ENCODE results near the gene RBFOX2.
A peak's percentile ranks its signal among the peaks of the same experiment; 100 is the strongest.

RBFOX2 gene

GRCh38 chr22:36068776-36069344, 40.2 kb upstream of the RBFOX2 start:
- TF ChIP-seq CTCF (conservative IDR thresholded peaks at IDR 0.05; ENCODE audit: low read length): no peak
- DNase-seq (ENCODE audit: low read depth): no peak

GRCh38 chr22:36067235-36067558, 38.6 kb upstream of the RBFOX2 start:
- TF ChIP-seq CTCF (conservative IDR thresholded peaks at IDR 0.05; ENCODE audit: low read length): no peak
- no peak for DNase-seq (ENCODE audit: low read depth)
- H3K4me3 ChIP-seq (ENCODE audit: low read length): no peak overlapping the region

More at GRCh38 chr22:36068776-36069344, 40.2 kb upstream of the RBFOX2 start:
- H3K4me3 ChIP-seq (ENCODE audit: low read length): no peak overlapping the region

GRCh38 chr22:36065775-36066544, 37.3 kb upstream of the RBFOX2 start:
- peak overlapping the region; percentile 70 for H3K4me3 ChIP-seq (ENCODE audit: low read length)
- DNase-seq (ENCODE audit: low read depth): peak; percentile 96
- TF ChIP-seq CTCF (conservative IDR thresholded peaks at IDR 0.05; ENCODE audit: low read length): peak; percentile 86

GRCh38 chr22:36065462-36065774, 36.8 kb upstream of the RBFOX2 start:
- no peak for TF ChIP-seq CTCF (conservative IDR thresholded peaks at IDR 0.05; ENCODE audit: low read length)
- peak overlapping the region; percentile 70 for H3K4me3 ChIP-seq (ENCODE audit: low read length)

GRCh38 chr22:36064358-36064757, 35.7 kb upstream of the RBFOX2 start:
- no peak for DNase-seq (ENCODE audit: low read depth)
- no peak overlapping the region for H3K4me3 ChIP-seq (ENCODE audit: low read length)
- TF ChIP-seq CTCF (conservative IDR thresholded peaks at IDR 0.05; ENCODE audit: low read length): no peak

More at GRCh38 chr22:36065462-36065774, 36.8 kb upstream of the RBFOX2 start:
- DNase-seq (ENCODE audit: low read depth): no peak

- no peak for TF ChIP-seq CTCF (conservative IDR thresholded peaks at IDR 0.05; ENCODE audit: low read length)
- peak; percentile 37 for DNase-seq (ENCODE audit: low read depth)
- H3K4me3 ChIP-seq (ENCODE audit: low read length): no peak overlapping the region
These were observed 28.4 kb upstream of the RBFOX2 start for GRCh38 chr22:36056980-36057379.
